GM23248 (cell line): ENCODE data around the gene PNISR. TPM values are rescaled to one million over a fixed set of nuclear protein-coding genes. Genes with fewer than 3 reads are reported as not detected.
"Not testable (repeated sequence)": the region's sequence is repeated elsewhere in the genome, so short reads cannot be mapped to it uniquely, and the experiment has no call there.

Source experiments
- DNase-seq: peaks from one replicate; pipeline ENCODE4 v3.0.0-alpha.2; 2015
- H2AFZ ChIP-seq: fragments of 200-600 bp; sonication (generic); 2 replicates; pipeline ENCODE4 v1.6.1; 2016; ENCODE audit warnings: antibody characterized with exemption
- H3F3A ChIP-seq: fragments of 200-600 bp; sonication (generic); 2 replicates; pipeline ENCODE4 v1.6.1; 2016; ENCODE audit warnings: mild to moderate bottlenecking, antibody characterized with exemption, mixed run types; ENCODE audit not compliant: insufficient read depth
- H3K27ac ChIP-seq: fragments of 200-600 bp; sonication (generic); 2 replicates; pipeline ENCODE4 v1.5.1; 2016; ENCODE audit warnings: mild to moderate bottlenecking
- H3K27me3 ChIP-seq: fragments of 200-600 bp; sonication (generic); replicated peaks from 2 replicates; pipeline ENCODE4 v1.6.1; 2016; ENCODE audit warnings: mild to moderate bottlenecking; ENCODE audit not compliant: insufficient read depth
- H3K36me3 ChIP-seq: fragments of 200-600 bp; sonication (generic); 2 replicates; pipeline ENCODE4 v1.6.1; 2016; ENCODE audit warnings: low read depth, mild to moderate bottlenecking
- H3K4me1 ChIP-seq: fragments of 200-600 bp; sonication (generic); 2 replicates; pipeline ENCODE4 v1.6.1; 2016; ENCODE audit warnings: mild to moderate bottlenecking; ENCODE audit not compliant: insufficient read depth
- H3K4me2 ChIP-seq: fragments of 200-600 bp; sonication (generic); one replicate; pipeline ENCODE4 v1.6.1; 2016; ENCODE audit warnings: mild to moderate bottlenecking; ENCODE audit not compliant: unreplicated experiment
- H3K4me3 ChIP-seq: fragments of 200-600 bp; sonication (generic); 2 replicates; pipeline ENCODE4 v1.5.1; 2016; ENCODE audit warnings: mild to moderate bottlenecking
- H3K79me2 ChIP-seq: fragments of 200-600 bp; sonication (generic); 2 replicates; pipeline ENCODE4 v1.6.1; 2016; ENCODE audit warnings: mild to moderate bottlenecking; ENCODE audit not compliant: insufficient read depth
- H3K9ac ChIP-seq: fragments of 200-600 bp; sonication (generic); 2 replicates; pipeline ENCODE4 v1.6.1; 2016; ENCODE audit warnings: mild to moderate bottlenecking
- H3K9me2 ChIP-seq: fragments of 200-600 bp; sonication (generic); 2 replicates; pipeline ENCODE4 v1.6.1; 2016; ENCODE audit warnings: mixed run types, mild to moderate bottlenecking, moderate library complexity; ENCODE audit not compliant: insufficient read depth
- H3K9me3 ChIP-seq: fragments of 200-600 bp; sonication (generic); one replicate; pipeline ENCODE4 v1.6.1; 2017; ENCODE audit warnings: low read depth
- H4K20me1 ChIP-seq: fragments of 200-600 bp; sonication (generic); 2 replicates; pipeline ENCODE4 v1.6.0; 2016; ENCODE audit not compliant: insufficient read depth
- EZH2 ChIP-seq: fragments of 200-600 bp; sonication (generic); IDR thresholded peaks from 2 replicates; pipeline ENCODE4 v1.6.1; 2018; ENCODE audit warnings: antibody characterized with exemption, mild to moderate bottlenecking; ENCODE audit not compliant: insufficient read depth, poor library complexity, severe bottlenecking
- EZH2phosphoT487 ChIP-seq: fragments of 200-600 bp; sonication (generic); IDR thresholded peaks from 2 replicates; pipeline ENCODE4 v1.6.1; 2018; ENCODE audit warnings: antibody characterized with exemption, moderate library complexity, mild to moderate bottlenecking, low read depth; ENCODE audit not compliant: insufficient read depth
- WGBS, 2 experiments: methylation state at CpG; one replicate each; pipeline ENCODE4 v1.1.6; 2015 to 2017; ENCODE audit warnings: low lambda C conversion rate in 2 of 2, low coverage in 1 of 2; ENCODE audit errors: missing lambda C conversion rate in 2 of 2; 5-methylcytosine and 5-hydroxymethylcytosine counted together
- in situ Hi-C: fragments of 300-500 bp; cut with MboI; formaldehyde crosslinking; loops from 2 replicates; pipeline ENCODE4 v1.15.0; 2020
- polyA plus RNA-seq: library from polyadenylated mRNA; unstranded; fragments of >200 nt; fragmentation: Nextera tagmentation; extraction: Ambion mirVana; gene quantifications from 2 replicates; pipeline ENCODE4 v1.2.1, GENCODE V29; 2016
- total RNA-seq: library from RNA; depleted of rRNA; stranded (reverse); fragments of >200 nt; shearing (Covaris generic); gene quantifications from 2 replicates; pipeline ENCODE4 v1.2.3, GENCODE V29; 2014

PNISR gene
- total and polyA plus RNA-seq, 2 experiments from 2014 or later, result 46.6 to 55.8 TPM

DNA sequence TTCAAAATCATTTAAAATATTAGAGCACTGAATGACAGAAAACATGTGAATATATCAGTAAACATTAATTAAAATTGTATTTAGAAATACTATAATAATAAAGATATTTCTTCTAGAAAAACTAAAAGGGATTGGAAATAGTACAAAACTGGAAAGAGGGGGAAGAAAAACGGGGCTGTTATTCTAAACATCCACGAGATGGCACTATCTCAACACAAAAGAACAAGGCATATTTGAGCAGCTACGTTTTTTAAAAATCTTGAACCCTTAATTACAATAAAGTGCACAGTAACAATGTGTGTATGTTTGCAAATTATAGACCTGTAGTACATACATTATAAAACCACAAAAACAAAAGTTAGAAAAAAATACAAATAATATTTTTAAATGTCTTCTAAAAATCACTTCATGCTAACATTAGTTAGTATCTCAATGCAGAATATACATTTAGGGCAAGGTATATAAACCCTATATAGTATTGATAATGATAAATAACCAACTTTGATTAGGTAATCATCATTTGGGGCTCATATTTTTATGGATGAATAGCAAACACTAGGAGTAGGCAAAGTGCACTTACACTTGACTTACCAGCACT, 42.5 kb upstream of the PNISR start:
- H2AFZ ChIP-seq, result no peak overlapping the region

DNA sequence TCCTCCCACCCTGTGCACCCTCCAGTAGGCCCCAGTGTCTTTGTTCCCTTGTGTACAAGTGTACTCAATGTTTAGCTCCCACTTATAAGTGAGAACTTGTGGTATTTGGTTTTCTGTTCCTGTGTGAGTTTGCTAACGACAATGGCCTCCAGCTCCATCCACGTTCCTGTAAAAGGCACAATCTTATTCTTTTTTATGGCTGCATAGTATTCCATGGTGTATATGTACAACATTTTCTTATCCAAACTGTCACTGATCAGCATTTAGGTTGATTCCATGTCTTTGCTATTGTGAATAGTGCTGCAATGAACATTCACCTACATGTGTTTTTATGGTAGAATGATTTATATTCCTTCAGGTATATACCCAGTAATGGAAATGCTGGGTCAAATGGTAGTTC, 34.0 kb upstream of the PNISR start:
- H3K9me3 ChIP-seq, in situ Hi-C loops, H3K79me2 ChIP-seq, H3F3A ChIP-seq, H3K4me1 ChIP-seq, H3K9me2 ChIP-seq, H3K9ac ChIP-seq, DNase-seq, H3K4me3 ChIP-seq, H3K27ac ChIP-seq, H4K20me1 ChIP-seq, H3K4me2 ChIP-seq, H3K36me3 ChIP-seq, H3K27me3 ChIP-seq, H2AFZ ChIP-seq: not testable (repeated sequence)
- 98 to 100% methylated on average over 2 of the region's 2 CpGs for WGBS, 2 experiments

More for the DNA sequence above, 42.5 kb upstream of the PNISR start:
- peak; percentile 65 for DNase-seq
- no peak overlapping the region for H3K4me3 ChIP-seq
- H3K4me1 ChIP-seq, result no peaks in the 10 kb centered on the region
- WGBS, 2 experiments, result 3 to 4% methylated on average over 3 of the region's 3 CpGs
- H3K79me2 ChIP-seq, result no peaks in the 10 kb centered on the region
- in situ Hi-C loops, result no loop called here
- no peaks in the 10 kb centered on the region for H3K27me3 ChIP-seq
- H3K36me3 ChIP-seq, result 0 out of 2 replicates have a peak, but pooled peaks cover 3% of the 10 kb centered on the region
- H3K9me3 ChIP-seq, result no peaks in the 10 kb centered on the region
- no peak overlapping the region for H3K27ac ChIP-seq
- H3F3A ChIP-seq, result no peaks in the 10 kb centered on the region
- no peak for TF ChIP-seq EZH2
- no peak for TF ChIP-seq EZH2phosphoT487
- H4K20me1 ChIP-seq, result no peaks in the 10 kb centered on the region
- no peak overlapping the region for H3K9ac ChIP-seq
- H3K9me2 ChIP-seq, result no peaks in the 10 kb centered on the region
- H3K4me2 ChIP-seq, result no peak overlapping the region

DNA sequence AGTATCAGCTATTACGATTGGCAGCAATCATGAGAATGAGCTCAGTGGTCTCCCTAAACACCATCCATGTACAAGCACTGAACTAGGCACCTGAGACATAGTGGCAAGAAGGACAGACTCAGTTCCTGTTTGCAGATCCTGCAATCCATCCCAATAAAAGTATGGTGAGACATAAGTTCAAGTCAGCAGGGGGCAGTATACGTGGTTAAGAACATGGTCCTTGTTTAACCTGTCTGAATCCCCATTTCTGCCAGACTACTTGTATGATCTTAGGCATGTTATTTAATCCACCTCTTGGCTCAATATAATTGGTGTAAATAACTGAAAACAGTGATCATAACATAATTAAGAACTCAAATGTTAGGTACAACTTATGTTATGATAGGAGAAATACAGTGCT, 33.2 kb upstream of the PNISR start:
- Histone ChIP-seq H3F3A (no peaks in the 10 kb centered on the region), H3K27me3 (no peaks in the 10 kb centered on the region), H3K9me2 (no peaks in the 10 kb centered on the region), H3K79me2 (no peaks in the 10 kb centered on the region), H3K9ac (no peak overlapping the region), H3K27ac (no peak overlapping the region), H3K4me1 (no peaks in the 10 kb centered on the region), H3K4me3 (no peak overlapping the region), H3K9me3 (no peaks in the 10 kb centered on the region), H4K20me1 (no peaks in the 10 kb centered on the region), H3K36me3 (peaks cover 9% of the 10 kb centered on the region), H3K4me2 (no peak overlapping the region), H2AFZ (no peak overlapping the region)
- in situ Hi-C loops, result no loop called here
- TF ChIP-seq EZH2 (no peak), EZH2phosphoT487 (no peak)
- WGBS, 2 experiments, result 90 to 97% methylated on average over 2 of the region's 2 CpGs
- DNase-seq, result peak; percentile 55

DNA sequence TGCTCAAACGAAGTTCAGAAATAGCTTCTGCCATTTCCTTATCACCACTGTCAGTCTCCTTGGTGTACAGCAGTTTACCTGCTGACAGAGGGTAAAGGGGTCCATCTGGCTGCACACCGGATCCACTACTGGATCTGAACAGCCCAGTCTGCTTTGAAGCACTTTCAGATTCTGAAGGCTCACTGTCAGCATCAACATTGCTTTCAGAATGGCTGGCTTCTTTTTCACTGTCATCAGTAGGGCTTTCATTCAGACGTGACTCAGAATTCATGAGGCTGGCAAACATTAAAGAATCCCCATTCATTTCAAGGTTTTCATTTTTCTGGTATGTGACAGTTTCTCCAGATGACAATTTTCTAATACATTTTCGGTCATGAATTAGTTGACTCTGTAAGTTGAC, 21.0 kb upstream of the PNISR start:
- H3K9ac ChIP-seq, result no peak overlapping the region
- H3K4me1 ChIP-seq, result no peaks in the 10 kb centered on the region
- DNase-seq, result no peak
- H2AFZ ChIP-seq, result no peak overlapping the region
- peaks cover 3% of the 10 kb centered on the region; the same call in 1 of the 2 replicates for H3K36me3 ChIP-seq
- H3K27me3 ChIP-seq, result no peaks in the 10 kb centered on the region
- no peaks in the 10 kb centered on the region for H3K79me2 ChIP-seq
- H3K27ac ChIP-seq, result no peak overlapping the region
- in situ Hi-C loops, result no loop called here
- no peaks in the 10 kb centered on the region for H4K20me1 ChIP-seq
- no peaks in the 10 kb centered on the region for H3K9me3 ChIP-seq
- WGBS, 2 experiments, result 98% methylated on average over 4 of the region's 4 CpGs
- TF ChIP-seq EZH2phosphoT487 (no peak), EZH2 (no peak)
- no peak overlapping the region for H3K4me3 ChIP-seq
- no peaks in the 10 kb centered on the region for H3F3A ChIP-seq
- no peaks in the 10 kb centered on the region for H3K9me2 ChIP-seq
- no peak overlapping the region for H3K4me2 ChIP-seq
